HG03342 (cell line): ENCODE data around the gene HYAL1.
"Not testable (repeated sequence)": the region's sequence is repeated elsewhere in the genome, so short reads cannot be mapped to it uniquely, and the experiment has no call there.

Experiments
- ATAC-seq: cut with Tn5 transposase; IDR thresholded peaks from one replicate; pipeline ENCODE4 v1.9.1; 2021; ENCODE audit warnings: mild to moderate bottlenecking, moderate library complexity; ENCODE audit not compliant: unreplicated experiment

The HYAL1 gene

DNA sequence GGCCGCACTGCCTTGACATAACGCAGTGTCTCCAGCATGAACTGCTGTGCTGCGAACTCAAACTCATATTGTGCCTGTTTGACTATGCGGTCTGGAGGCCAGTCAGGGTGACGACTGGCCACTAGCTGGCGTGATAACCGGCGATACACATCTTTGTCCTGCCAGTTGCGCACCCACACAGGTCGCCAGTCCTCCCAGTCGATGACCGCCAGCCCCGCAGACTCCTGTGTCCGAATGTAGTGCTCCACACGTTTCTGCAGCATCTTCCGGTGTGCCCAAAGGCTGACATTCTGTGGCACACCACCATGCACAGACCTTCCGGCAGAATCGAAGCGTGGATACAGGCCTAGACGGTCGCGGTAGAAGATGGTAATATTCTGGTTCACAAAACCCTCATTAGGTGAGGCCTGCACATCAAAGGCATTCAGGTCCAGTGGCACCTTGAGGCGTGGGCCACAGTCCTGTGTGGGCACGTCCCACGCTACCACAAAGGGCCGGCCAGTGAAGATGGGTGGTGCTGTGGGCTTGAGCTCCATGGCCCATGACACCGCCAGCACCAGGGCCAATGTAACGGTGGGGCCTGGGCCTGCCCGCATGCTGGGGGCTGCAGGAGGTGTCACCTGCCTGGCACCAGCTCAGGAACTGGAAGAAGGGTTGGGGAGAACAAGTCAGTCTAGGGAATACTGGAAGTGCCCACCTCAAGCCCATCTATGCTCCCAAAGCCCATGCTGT, 16.7 kb upstream of the HYAL1 start:
- ATAC-seq = no peak

DNA sequence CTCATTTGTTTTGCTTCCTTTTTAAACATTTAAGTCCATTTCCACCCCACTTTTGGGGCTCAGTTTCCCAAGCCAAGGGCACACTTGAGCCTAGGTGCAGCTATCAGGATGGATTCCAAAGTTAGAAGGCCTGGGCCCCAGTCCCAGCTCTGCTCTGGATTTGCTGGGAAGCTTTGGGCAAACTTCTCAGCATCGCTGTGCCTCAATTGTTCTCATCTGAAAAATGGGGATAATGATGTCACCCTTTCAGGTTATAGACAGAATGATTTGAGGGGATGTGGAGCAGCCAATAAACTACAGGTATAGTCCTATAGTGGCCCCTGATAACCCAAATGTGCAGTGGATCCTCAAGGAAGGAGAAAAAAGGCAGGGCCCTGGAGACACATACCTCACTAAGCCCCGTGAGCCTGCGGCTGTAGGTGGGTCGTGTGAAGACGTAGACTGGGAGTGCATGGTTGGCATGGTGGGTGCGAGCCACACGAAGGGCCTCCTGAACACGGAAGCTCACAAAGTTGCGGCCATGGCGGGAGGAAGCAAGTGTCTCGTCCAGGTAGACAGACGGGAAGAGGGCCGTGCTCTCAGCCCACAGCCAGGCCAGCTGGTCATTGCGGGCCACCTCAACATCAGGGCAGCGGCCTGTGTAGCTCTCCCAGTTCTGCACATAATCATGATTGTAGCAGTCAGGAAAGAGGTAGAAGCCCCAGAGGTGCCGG, 16.0 kb upstream of the HYAL1 start:
- ATAC-seq = no peak

GRCh38 chr3:50318615-50319014, 15.2 kb upstream of the HYAL1 start:
- ATAC-seq = no peak

- ATAC-seq = no peak
Measured at GRCh38 chr3:50318163-50318562, 14.8 kb upstream of the HYAL1 start.

DNA sequence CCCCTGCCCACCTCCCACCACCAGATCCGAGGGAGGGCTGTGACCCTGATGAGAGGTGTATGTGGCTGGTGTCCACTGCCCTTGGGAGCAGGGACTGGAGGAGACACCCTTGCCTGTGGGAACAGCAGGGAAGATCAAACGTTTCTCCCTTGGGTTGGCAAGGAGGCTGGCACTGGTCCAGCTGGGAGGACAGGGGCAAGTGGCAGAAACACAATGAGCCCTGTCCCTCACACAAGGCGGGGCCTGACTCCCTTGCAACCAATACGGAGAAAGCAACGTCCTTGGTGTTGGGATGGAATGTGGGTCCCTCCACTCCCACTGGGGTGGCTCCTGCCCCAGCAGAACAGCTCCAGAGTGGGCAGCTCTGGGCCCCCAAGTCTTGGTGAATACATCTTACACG, 13.9 kb upstream of the HYAL1 start:
- no peak for ATAC-seq

DNA sequence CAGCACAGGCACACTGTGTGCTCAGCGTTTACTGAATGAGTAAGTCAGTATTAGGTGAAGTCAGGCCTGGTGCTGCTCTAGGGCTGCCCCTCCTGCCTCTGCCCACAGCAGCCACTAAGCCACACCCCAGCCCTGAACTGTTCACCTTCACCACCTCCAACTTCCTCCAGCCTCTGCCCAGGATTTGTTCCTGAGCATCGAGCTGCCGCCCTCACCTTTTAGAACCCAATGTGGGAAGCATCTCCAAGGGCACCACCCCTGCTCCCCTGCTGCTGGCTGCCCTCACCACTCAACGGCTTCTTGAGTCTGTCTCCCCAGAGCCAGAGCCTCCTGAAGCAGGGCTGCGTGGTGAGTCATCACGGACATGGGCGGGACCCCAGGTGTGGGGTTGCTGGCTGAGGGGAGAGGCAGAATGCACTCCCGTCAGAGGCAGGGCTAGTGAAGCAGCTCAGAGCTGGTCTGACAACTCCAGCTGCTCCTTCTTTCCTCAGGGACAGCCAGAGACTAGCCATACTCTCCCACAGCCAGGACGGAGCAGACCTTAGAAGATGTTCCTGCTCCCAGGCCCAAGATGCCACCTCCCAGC, 13.4 kb upstream of the HYAL1 start:
- no peak for ATAC-seq

- ATAC-seq = no peak
Measured at GRCh38 chr3:50314816-50315215, 11.4 kb upstream of the HYAL1 start.

- no peak for ATAC-seq
Measured at GRCh38 chr3:50314342-50314741, 11.0 kb upstream of the HYAL1 start.

DNA sequence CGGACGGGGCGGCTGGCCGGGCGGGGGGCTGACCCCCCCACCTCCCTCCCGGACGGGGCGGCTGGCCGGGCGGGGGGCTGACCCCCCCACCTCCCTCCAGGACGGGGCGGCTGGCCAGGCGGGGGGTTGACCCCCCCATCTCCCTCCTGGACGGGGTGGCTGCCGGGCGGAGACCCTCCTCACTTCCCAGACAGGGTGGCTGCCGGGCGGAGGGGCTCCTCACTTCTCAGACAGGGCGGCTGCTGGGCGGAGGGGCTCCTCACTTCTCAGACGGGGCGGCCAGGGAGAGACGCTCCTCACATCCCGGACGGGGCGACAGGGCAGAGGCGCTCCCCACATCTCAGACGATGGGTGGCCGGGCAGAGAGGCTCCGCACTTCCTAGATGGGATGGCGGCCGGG, 8.7 kb upstream of the HYAL1 start:
- ATAC-seq = not testable (repeated sequence)

DNA sequence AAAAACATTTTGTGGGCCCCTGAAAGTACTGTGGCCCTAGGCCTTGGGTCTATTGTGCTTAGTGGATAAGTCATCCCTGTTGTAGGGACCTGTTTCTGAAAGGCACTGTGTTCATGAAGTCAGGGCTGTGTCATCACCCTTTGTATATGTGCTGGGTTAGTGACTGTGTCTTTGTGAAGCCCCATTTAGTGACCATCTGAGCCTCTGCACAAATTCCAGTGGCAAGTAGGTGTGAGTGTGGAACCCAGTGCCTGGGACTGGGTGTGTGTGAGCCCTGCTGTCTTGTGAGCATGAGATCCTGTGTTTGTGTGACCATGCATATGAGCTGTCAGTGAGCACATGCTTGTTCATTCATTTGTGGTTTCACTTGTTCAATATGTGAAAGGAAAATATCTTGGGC, 1.2 kb upstream of the HYAL1 start:
- no peak for ATAC-seq

DNA sequence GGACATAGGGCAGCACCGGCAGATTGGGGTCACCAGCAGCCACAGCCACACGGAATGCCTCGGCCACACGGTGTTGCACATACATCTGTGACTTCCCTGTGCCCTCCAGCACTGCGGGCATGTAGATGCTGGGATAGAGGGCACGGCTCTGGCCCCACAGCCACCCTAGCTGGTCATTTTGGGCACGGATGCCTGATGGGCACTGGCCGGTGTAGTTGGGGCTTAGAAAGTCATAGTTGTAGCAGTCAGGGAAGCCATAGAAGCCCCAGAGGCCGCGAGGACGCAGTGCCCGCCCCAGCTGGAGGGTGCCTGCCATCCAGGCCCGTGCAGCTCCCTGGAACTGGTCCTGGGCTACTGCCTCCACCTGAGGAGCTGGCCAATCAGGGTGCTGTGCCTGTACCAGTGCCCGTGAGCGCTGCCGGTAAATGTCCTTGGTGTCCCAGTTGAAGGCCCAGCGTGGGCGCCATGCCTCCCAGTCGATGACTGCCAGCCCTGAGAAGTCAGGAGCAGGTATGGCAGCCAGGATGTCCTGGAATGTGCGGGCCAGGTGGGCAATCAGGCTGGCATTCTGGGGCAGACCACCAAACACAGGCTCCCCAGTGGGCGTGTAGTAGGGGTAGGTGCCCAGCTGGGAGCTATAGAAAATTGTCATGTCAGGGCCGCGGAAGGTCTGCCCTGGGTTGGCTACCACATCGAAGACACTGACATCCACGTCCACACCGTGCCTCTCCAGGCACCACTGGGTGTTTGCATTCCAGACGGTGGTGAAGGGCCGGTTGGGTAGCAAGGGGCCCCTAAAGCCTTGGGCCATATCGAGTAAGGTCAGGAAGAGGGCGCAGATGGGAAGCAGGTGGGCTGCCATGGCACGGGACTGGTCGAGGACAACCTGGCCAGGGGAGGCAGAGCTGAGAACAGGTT, 1.0 kb downstream of the HYAL1 start:
- no peak for ATAC-seq

DNA sequence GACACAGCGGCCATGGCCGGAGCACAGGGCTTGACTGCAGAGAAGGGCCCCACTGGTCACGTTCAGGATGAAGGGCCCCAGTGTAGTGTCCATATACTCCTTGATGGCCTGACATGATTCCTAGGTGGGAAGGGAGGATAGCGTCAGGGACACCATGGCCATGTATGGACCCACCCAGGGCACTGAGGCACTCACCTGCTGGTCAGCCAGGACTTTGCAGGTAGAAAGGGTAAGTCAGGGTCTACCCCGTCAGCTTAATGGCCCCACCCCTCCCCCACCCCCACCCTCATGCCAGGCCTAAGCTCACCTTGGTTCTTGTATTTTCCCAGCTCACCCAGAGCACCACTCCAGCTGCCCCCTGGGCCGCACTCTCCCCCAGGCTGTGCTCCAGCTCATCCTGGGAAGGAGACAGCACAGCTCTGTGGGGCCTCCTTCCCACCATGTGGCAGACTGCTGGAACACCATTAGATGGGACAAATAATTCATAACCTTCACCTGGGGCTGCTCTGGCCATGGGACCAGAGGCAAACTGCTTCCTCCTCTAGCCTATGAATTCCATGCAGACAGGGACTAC, 2.6 kb downstream of the HYAL1 start:
- no peak for ATAC-seq

GRCh38 chr3:50299929-50300680, 3.3 kb downstream of the HYAL1 start:
- no peak for ATAC-seq

DNA sequence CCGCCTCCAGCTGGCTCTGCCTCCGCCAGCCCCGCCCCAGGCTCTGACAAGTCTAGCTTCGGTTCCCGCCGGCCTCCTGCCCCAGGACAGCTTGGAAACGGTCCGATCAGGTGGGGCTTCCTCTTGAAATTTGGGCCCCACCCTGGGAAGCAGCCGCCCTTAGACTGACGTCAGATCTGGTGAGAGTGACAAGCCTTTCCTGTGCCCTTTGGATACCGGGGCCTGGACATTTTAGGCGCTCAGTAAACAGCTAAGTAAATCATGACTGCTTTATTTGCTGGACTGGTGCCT, 3.8 kb downstream of the HYAL1 start:
- ATAC-seq = no peak

DNA sequence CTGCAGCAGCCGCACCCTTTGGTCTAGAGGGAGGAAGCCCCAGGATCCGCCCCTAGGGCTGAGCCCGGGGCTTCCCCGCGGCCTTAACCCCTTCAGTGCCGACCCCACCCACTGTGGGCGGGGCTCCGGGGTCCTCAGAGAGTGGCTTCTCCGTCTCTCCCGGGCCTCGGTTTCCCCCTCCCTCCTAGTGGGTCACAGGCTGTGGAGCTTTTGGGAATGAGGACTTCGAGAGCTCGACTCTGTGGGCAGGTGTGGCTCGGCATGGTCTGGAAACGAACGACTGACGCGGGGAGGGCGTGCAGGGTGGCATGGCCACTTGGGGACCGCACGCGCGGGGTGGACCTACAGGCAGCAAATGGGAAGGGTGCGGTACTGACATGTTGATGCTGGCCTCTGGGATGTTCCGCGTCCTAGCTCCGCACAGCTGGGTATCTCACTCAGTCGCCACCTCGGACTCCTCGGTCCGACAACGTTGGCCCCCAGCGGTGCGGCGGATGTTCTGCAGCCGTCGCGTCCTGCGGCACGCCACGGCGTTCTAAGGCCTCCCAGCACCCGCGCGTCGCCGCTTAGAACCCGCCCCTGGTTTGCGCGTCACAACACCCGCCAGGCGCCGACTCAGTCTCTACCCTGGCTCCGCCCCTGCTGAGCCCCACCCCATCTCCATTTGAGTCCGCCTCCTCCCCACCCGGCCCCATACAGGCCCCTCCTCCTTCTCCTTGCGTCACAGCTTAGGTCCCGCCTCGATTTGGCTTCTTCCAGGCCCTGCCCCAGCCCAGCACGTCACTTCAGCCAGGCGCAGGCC, 4.3 kb downstream of the HYAL1 start, which contains the start of the genes HYAL3 and NAA80:
Gene HYAL3, minus strand, starts transcription at position 570 of the 802 bp plus-strand sequence. CDS start 3,803 bp downstream, outside the sequence.
Gene NAA80, minus strand, starts transcription at position 570 of the 802 bp plus-strand sequence. CDS start 1,942 bp downstream, outside the sequence.
- ATAC-seq = peak; percentile 86

GRCh38 chr3:50297896-50298725, 5.3 kb downstream of the HYAL1 start:
- ATAC-seq = no peak

- ATAC-seq = no peak
Measured at GRCh38 chr3:50297384-50297775, 6.0 kb downstream of the HYAL1 start.

- no peak for ATAC-seq
Measured at GRCh38 chr3:50296721-50297383, 6.5 kb downstream of the HYAL1 start.
